ENCODE data around the gene MED22.

GRCh38 chr9:133309608-133310007, 38.3 kb downstream of the MED22 start:
- TF ChIP-seq GATA2 (IDR thresholded peaks at IDR 0.05; ENCODE audit: low read depth, low read length) (no peak), GATA3 (IDR thresholded peaks at IDR 0.05; ENCODE audit: low read depth, low read length) (no peak)

All from SH-SY5Y (cell line).